ENCODE measurements around the gene BRIX1.

GRCh38 chr5:34891981-34892380, 23.5 kb upstream of the BRIX1 start:
- TF ChIP-seq POLR2A (IDR thresholded peaks at IDR 0.05; ENCODE audit: low read depth, low read length) (no peak), POLR2AphosphoS5 (IDR thresholded peaks at IDR 0.05; ENCODE audit: low read depth, low read length) (no peak), TAF1 (IDR thresholded peaks at IDR 0.05; ENCODE audit: low read depth, low read length) (no peak), PAX5 (IDR thresholded peaks at IDR 0.05; ENCODE audit: insufficient read depth, low read length, severe bottlenecking) (no peak)
